GM21367 (cell line): ENCODE results near the gene NR6A1.

Source experiments
- ATAC-seq: cut with Tn5 transposase; IDR thresholded peaks from one replicate; pipeline ENCODE4 v1.9.1; 2021; ENCODE audit not compliant: unreplicated experiment

The NR6A1 gene

DNA sequence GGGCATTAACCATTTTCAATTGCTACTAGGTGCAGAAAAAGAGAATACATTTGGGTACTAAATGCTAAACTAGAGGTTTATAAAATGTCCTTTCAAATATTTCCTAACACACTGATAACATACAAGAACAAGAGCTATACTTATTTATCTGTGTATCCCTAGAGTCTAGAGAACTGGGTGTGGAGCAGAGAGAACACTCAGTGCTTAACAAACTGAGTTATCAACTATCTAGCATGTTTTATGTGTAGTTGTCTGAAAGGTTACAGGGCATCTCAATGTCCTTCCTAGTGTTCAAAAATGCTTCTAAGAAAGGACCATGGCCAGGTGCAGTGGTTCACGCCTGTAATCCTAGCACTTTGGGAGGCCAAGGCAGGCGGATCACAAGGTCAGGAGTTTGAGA, 40.3 kb downstream of the NR6A1 start:
- no peak for ATAC-seq

- ATAC-seq = no peak
Observed at GRCh38 chr9:124726886-124727285, 44.2 kb downstream of the NR6A1 start.

DNA sequence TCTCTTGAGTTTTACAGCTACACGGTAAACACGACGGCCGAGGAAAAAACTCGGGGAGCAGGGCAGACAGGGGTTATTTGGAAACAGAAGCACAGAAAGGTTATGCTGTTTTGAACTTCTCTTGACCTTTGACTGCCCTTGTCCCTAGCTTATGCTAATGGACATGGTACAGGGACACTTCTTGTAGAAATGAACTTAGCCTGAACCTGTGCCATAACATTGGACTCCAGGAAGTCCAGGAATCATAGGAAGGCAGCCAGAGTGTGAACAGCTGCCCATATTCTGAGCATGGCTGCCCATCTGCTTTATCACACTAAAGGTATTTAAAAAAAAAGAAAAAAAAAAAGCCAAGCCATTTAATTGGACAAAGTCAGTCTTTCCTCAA, 46.1 kb downstream of the NR6A1 start:
- no peak for ATAC-seq

DNA sequence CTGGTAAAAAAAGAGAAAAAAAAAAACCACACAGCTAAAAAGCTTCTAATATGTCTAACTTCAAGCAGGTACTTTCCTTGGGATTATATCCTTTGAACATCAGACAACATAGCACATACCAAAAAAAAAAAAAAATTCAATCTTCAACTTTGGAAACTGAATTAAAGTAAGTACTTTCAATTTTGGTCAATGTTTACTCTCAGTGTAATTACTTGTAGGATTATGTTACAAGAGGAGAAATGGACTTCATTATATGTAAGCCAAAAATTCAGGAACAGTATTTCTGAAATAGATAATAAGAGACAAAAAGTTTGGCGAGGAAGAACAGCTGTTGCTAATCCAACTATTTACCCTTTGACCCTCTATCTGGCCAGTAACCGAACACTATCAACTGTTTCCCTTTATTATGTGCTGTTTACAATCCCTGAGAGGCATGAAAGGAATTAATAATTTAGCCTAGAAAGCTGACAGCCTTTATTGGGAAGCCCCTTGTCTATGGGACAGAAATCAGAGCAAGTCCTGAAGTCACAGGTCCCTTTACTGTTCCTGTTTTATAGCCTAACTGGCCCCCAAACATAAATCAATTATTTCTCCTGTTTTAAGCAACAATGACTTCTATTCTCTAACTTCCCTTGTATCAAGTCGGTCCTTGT, 46.6 kb downstream of the NR6A1 start:
- no peak for ATAC-seq

DNA sequence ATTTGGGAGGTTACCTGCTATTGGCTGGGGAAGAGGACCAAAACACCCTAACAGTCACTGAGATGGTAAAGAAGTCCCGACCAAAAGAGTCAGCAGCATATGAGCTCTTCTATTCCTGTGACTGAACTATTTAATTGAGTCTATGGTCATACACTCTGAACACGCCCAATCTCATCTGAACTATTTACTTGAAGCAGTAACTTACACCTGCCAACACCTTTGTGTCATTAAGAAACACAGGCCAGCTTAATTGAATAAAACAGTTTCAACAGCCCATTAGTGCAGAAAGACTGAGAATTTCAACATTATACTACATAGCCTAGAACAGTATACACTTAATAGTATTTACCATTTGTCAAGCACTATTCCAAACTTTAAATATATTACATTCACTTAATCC, 47.8 kb downstream of the NR6A1 start:
- no peak for ATAC-seq

DNA sequence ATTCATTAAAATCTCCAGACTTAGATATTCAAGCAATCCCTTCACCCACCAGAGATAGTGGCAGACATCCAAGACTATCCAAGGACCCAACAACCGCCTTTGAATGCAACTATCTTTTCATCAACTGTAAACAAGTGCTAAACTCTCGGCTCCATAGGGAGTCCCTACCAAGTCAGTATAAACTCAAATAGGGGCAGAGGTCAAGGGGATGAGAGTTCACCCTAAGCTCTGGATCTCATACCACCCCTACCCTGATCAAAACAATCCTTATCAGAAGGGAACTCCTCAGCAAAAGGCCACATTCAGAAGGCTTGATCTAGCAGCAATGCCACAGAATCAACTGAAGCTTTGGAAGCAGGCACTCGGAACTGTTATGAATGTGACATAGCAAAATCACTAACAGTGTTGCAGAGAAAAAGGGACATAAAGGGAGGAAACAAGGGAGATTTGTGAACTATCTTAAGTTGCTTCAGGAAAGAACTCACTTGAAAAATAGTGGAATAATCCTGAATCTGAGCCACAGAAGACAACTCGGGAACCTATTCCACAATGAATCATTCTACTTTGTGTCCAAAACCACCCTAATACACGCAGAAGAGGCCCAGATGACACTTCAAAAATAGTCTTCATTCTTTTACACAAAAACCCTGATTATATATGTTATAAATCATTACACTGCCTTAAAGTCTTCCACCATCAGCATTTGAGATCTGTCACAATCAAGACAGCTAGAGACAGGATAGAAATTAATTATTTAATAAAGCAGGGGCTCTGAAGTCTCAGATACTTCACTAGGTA, 49.8 kb downstream of the NR6A1 start:
- no peak for ATAC-seq

GRCh38 chr9:124720429-124721108, 50.5 kb downstream of the NR6A1 start:
- no peak for ATAC-seq

DNA sequence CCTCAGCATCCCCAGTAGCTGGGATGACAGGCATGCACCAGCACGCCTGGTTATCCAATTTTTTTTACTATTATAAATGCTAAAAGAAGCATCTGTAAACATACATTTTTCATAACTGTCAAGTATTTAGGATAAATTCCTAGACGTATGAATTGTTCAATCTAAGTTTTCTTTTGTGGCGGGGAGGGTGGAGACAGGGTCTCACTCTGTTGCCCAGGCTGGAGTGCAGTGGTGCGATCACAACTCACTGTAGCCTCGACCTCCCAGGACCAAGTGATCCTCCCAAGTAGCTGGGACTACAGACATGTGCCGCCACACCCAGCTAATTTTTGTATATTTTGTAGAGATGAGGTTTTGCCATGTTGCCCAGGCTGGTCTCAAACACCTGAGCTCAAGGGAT, 52.2 kb downstream of the NR6A1 start:
- ATAC-seq = no peak

DNA sequence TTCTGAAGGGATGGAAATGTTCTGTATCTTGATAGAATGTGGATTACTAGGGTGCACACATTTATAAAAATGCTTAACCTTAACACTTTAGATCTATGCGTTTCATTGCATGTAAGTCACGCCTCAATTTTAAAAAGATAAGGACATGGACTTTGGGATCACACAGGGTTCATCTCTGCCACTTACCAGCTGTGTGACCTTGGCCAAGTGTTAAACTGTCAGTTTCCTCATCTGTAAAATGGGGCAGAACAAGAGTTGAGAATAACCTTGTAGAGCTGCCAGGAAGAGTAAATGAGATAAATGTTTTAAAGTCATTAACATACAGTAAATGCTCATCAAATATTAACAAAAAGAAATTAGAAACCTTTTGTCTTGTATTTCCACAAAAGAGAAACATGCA, 53.5 kb downstream of the NR6A1 start:
- ATAC-seq = no peak

GRCh38 chr9:124716808-124717207, 54.3 kb downstream of the NR6A1 start:
- no peak for ATAC-seq

- ATAC-seq = no peak
Observed at GRCh38 chr9:124710766-124711165, 60.3 kb downstream of the NR6A1 start.

DNA sequence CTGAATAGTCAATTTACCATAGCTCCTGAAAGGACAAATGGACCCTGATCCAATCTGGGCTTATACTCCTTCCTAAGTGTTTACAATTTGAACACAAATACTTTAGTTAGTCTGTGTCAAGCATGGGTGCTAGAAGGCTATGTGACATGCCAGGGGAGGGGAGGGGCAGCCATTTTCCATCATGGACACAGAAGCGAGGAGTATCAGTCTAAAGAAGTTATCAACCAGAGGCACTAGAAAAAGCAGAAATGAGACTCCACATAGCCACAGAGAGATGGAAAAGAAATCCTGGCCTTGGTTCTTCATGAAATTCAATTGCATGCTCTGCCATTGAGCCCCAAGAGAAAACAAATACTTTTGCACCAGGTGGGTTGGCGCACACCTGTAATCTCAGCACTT, 61.8 kb downstream of the NR6A1 start:
- ATAC-seq = no peak

- ATAC-seq = no peak
Observed at GRCh38 chr9:124708633-124709291, 62.3 kb downstream of the NR6A1 start.

DNA sequence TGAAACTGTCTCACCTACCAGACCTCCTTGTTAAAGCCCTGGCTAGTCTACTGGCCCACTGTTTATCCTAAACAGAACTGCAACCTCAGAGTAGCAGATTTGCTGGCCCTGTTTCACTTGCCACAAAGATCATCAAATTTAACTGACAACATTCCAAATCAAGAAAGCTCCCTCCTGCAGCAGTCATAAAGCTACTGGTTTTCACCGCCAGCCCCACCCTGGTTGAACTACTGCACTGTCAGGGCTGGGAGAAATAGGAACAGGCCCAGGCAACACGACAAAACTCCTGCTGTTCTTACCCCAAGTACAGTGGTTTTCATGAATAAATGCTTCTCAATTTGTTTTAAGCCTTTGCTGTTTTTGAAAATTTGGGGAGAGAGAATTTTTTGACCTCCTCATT, 63.0 kb downstream of the NR6A1 start:
- no peak for ATAC-seq

GRCh38 chr9:124707666-124708065, 63.4 kb downstream of the NR6A1 start:
- no peak for ATAC-seq

- no peak for ATAC-seq
Observed at GRCh38 chr9:124706685-124707084, 64.4 kb downstream of the NR6A1 start.

- no peak for ATAC-seq
Observed at GRCh38 chr9:124699575-124699974, 71.5 kb downstream of the NR6A1 start.

DNA sequence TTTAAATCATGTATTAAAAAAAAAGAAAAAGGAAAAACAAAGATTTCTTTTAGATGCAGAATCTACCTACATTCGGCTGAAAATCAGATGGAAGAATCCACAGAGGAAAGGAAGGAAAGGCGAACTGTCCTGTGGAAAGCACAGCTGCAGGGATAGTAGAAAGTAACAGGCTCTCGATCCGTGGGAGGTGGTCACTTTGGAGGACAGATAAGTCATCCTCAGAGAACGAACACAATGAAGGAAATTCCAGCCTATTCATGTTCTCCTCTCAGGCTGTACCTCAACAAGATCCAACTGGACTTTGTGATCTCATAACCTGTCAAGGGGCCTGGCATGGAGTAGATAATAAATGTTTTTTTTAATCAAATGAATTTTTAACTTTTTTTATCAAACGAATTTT, 72.8 kb downstream of the NR6A1 start:
- ATAC-seq = no peak

- no peak for ATAC-seq
Observed at GRCh38 chr9:124697326-124698200, 73.5 kb downstream of the NR6A1 start.

GRCh38 chr9:124696101-124696500, 75.0 kb downstream of the NR6A1 start:
- no peak for ATAC-seq
